ENCODE data around the gene PDE11A. TPM values are rescaled to one million over a fixed set of nuclear protein-coding genes. Genes with fewer than 3 reads are reported as not detected.

PDE11A gene
- total RNA-seq, 1 experiment from 2014 or later: 0.61 TPM

DNA sequence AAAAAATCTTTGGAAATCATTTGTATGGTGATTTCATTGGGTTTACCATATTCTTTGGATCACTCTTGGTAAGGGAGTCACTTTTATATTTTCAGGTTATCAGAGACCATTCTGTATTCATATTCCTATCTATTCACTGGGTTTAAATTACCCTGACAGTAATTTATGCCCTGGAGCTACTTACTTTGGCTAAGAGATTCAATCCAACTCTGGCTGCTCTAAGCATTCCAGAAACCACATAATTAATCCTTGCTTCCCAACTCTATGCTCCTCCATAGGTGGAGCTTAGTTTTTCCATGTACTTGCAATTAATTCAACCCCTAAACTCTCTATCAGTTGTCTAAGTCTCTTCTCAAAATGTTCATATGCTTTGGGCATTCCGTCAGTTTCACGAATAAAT is 343.7 kb downstream of the PDE11A start:
- Histone ChIP-seq H3K36me3 (ENCODE audit: control insufficient read depth in 1 of 2, insufficient read depth in 2 of 2, low read length in 2 of 2) (no peaks in the 10 kb centered on the region), H3K9me3 (ENCODE audit: control insufficient read depth in 1 of 2, insufficient read depth in 1 of 2, low read depth in 1 of 2, low read length in 2 of 2) (no peaks in the 10 kb centered on the region), H3K27ac (ENCODE audit: low read depth, low read length) (no peak overlapping the region), H3K79me2 (ENCODE audit: insufficient read depth, low read length) (no peaks in the 10 kb centered on the region), H3K27me3 (ENCODE audit: insufficient read depth, low read length) (no peaks in the 10 kb centered on the region), H3K4me3 (replicated peaks in 1 of 2; ENCODE audit: low read depth in 1 of 2, low read length in 2 of 2) (no peak overlapping the region), H2AFZ (ENCODE audit: low read depth, low read length, poor library complexity, severe bottlenecking) (no peak overlapping the region), H3K4me1 (ENCODE audit: control insufficient read depth in 1 of 2, insufficient read depth in 2 of 2, low read length in 2 of 2) (no peaks in the 10 kb centered on the region), H4K20me1 (ENCODE audit: insufficient read depth) (no peaks in the 10 kb centered on the region), H3K9ac (ENCODE audit: low read length) (no peak overlapping the region), H3K9me2 (ENCODE audit: insufficient read depth) (no peaks in the 10 kb centered on the region), H3K4me2 (ENCODE audit: low read length) (no peak overlapping the region)
- RAD21 ChIA-PET (ENCODE audit: low non-redundant PET in 1 of 2, low total read pairs in 2 of 2, uncharacterized antibody in 2 of 2, unreplicated experiment in 2 of 2): no interaction called here
- DNase-seq (ENCODE audit: low read depth, low spot score) (no peak), ATAC-seq (no peak)
- POLR2A ChIA-PET: no interaction called here
- TF ChIP-seq ZFX (IDR thresholded peaks at IDR 0.05) (no peak), RAD21 (IDR thresholded peaks at IDR 0.05; ENCODE audit: low read depth) (no peak), POLR2A (IDR thresholded peaks at IDR 0.05; ENCODE audit: borderline replicate concordance, extremely low read depth, insufficient read depth, insufficient read length) (no peak), SP1 (IDR thresholded peaks at IDR 0.05; ENCODE audit: low read depth) (no peak)
- TF ChIP-seq, protein P1, sequence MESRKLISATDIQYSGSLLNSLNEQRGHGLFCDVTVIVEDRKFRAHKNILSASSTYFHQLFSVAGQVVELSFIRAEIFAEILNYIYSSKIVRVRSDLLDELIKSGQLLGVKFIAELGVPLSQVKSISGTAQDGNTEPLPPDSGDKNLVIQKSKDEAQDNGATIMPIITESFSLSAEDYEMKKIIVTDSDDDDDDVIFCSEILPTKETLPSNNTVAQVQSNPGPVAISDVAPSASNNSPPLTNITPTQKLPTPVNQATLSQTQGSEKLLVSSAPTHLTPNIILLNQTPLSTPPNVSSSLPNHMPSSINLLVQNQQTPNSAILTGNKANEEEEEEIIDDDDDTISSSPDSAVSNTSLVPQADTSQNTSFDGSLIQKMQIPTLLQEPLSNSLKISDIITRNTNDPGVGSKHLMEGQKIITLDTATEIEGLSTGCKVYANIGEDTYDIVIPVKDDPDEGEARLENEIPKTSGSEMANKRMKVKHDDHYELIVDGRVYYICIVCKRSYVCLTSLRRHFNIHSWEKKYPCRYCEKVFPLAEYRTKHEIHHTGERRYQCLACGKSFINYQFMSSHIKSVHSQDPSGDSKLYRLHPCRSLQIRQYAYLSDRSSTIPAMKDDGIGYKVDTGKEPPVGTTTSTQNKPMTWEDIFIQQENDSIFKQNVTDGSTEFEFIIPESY (IDR thresholded peaks at IDR 0.05; ENCODE audit: extremely low read depth, insufficient replicate concordance, low read length): no peak
- TF ChIP-seq, protein P2, sequence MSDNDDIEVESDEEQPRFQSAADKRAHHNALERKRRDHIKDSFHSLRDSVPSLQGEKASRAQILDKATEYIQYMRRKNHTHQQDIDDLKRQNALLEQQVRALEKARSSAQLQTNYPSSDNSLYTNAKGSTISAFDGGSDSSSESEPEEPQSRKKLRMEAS (IDR thresholded peaks at IDR 0.05): no peak
- TF ChIP-seq, protein P3, sequence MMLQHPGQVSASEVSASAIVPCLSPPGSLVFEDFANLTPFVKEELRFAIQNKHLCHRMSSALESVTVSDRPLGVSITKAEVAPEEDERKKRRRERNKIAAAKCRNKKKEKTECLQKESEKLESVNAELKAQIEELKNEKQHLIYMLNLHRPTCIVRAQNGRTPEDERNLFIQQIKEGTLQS (IDR thresholded peaks at IDR 0.05): no peak
- intact Hi-C loops (cut with micrococcal nuclease): loop anchor here (10.0 kb wide), 1 partner anchor 314 kb away; no protein-coding TSS in a partner anchor
- CTCF ChIA-PET: no interaction called here
- BruUV-seq (replicated peaks): no TSS peak

DNA sequence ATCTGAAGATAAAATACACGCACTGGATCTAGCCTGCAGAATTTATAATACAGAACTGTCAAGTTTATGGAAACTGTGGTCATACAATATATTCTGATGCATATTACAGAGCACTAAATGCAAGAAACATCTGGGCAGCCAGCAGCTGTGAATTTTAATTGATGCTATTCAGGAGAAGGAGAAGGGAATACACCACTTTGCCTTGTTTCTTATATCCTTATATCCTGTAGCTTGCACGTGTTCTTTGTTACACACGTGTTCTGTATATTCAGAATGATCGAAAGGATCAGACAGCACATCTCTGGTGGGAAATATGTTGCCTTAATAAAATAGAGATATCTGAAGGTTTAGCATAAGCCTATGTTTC is 344.2 kb downstream of the PDE11A start:
- H3K9ac ChIP-seq (ENCODE audit: low read length): no peak overlapping the region
- no peaks in the 10 kb centered on the region for H3K4me1 ChIP-seq (ENCODE audit: control insufficient read depth in 1 of 2, insufficient read depth in 2 of 2, low read length in 2 of 2)
- RAD21 ChIA-PET (ENCODE audit: low non-redundant PET in 1 of 2, low total read pairs in 2 of 2, uncharacterized antibody in 2 of 2, unreplicated experiment in 2 of 2): no interaction called here
- TF ChIP-seq POLR2AphosphoS5 (IDR thresholded peaks at IDR 0.05; ENCODE audit: low read depth, low read length): no peak
- TF ChIP-seq SP1 (IDR thresholded peaks at IDR 0.05; ENCODE audit: low read depth): no peak
- no peak for TF ChIP-seq ZNF274 (IDR thresholded peaks at IDR 0.05; ENCODE audit: low read depth, low read length)
- no peak for TF ChIP-seq FOSL1 (IDR thresholded peaks at IDR 0.05; ENCODE audit: low read depth)
- no peak for TF ChIP-seq POLR2A (IDR thresholded peaks at IDR 0.05; ENCODE audit: borderline replicate concordance, extremely low read depth, insufficient read depth, insufficient read length)
- no peak overlapping the region for H3K27ac ChIP-seq (ENCODE audit: low read depth, low read length)
- intact Hi-C loops (cut with micrococcal nuclease): loop anchor here (10.0 kb wide), 1 partner anchor 314 kb away; no protein-coding TSS in a partner anchor
- ATAC-seq (no peak), DNase-seq (ENCODE audit: low read depth, low spot score) (no peak)
- no peaks in the 10 kb centered on the region for H3K79me2 ChIP-seq (ENCODE audit: insufficient read depth, low read length)
- no TSS peak for BruUV-seq (replicated peaks)
- no peaks in the 10 kb centered on the region for H3K9me2 ChIP-seq (ENCODE audit: insufficient read depth)
- no peak overlapping the region for H2AFZ ChIP-seq (ENCODE audit: low read depth, low read length, poor library complexity, severe bottlenecking)
- POLR2A ChIA-PET: no interaction called here
- H3K4me3 ChIP-seq (replicated peaks in 1 of 2; ENCODE audit: low read depth in 1 of 2, low read length in 2 of 2): no peak overlapping the region
- H3K27me3 ChIP-seq (ENCODE audit: insufficient read depth, low read length): no peaks in the 10 kb centered on the region
- no peaks in the 10 kb centered on the region for H3K36me3 ChIP-seq (ENCODE audit: control insufficient read depth in 1 of 2, insufficient read depth in 2 of 2, low read length in 2 of 2)
- CTCF ChIA-PET: interaction anchor here (0.6 kb wide), 1 partner anchor 237 kb away, joined by 3 read pairs; no protein-coding TSS in a partner anchor
- H3K9me3 ChIP-seq (ENCODE audit: control insufficient read depth in 1 of 2, insufficient read depth in 1 of 2, low read depth in 1 of 2, low read length in 2 of 2): no peaks in the 10 kb centered on the region
- no peaks in the 10 kb centered on the region for H4K20me1 ChIP-seq (ENCODE audit: insufficient read depth)
- no peak overlapping the region for H3K4me2 ChIP-seq (ENCODE audit: low read length)
